ENCODE data around the gene TMOD3.

TMOD3 gene

DNA sequence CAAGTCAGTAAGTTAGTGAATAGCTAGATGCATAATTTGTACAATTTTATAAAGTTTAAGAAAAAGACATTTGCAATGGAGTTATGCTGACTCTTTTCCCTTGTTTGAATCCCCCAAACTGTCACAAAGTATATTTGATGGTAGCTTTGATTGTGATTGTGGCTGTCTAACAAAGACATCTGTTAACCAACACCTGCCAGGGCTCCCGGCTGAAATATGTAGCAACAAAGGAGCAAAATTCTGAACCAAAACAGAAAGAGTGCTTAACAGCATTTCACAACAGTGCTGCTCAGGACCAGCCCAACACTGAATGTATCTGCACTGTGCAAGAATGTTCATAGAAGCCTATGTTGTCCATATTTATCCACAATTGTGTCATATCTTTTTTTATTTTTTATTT is 102.7 kb downstream of the TMOD3 start:
- Histone ChIP-seq H3K4me1 (ENCODE audit: insufficient read depth, insufficient read length) (peaks cover 3% of the 10 kb centered on the region), H3K27me3 (ENCODE audit: insufficient read depth, insufficient read length) (no peaks in the 10 kb centered on the region), H3K9ac (ENCODE audit: insufficient read length, low read depth) (no peak overlapping the region), H3K4me3 (ENCODE audit: insufficient read length, low read depth) (no peak overlapping the region), H3K9me3 (ENCODE audit: insufficient read depth, low read length) (no peaks in the 10 kb centered on the region), H3K36me3 (ENCODE audit: insufficient read depth, insufficient read length, low read length) (peaks cover 3% of the 10 kb centered on the region)
- TF ChIP-seq ZNF274 (IDR thresholded peaks at IDR 0.05; ENCODE audit: low read depth, low read length) = no peak
- no peak for TF ChIP-seq YY1 (IDR thresholded peaks at IDR 0.05; ENCODE audit: insufficient read depth, insufficient read length)
- no peak for TF ChIP-seq SUZ12 (IDR thresholded peaks at IDR 0.05; ENCODE audit: extremely low read depth, insufficient read depth, insufficient read length)
- DNase-seq (ENCODE audit: low read depth, low spot score) = no peak

DNA sequence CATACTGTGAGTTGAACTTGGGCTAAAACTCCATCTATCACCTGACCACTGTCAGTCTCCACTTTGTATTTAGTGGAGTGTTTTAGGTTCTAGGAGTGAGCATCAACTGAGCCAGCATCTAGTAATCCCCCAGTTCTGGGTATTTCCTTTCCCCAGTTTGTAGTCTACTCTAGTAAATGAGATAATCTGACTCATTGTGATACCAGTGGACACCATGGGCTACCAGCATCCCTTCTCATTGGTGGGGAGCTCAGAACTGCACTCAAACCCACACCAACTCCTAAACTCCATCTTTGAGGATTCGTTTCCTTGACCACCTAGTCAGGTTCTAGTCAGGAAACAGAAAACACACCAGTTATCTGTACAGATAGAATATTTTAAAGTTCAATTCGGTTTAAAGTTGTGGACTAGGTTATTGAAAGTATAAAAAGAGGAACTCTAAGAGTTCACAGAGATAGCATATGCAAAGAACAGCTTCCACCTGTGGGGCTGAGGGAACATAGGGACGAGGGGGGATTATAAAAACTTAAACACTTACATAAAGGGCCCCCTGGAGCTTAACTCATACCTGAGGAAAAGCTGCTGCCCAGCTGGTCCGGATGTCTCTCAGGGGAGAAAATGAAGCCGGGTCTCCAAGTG is 106.1 kb downstream of the TMOD3 start:
- DNase-seq (ENCODE audit: low read depth, low spot score) = no peak
- peaks cover 6% of the 10 kb centered on the region for H3K36me3 ChIP-seq (ENCODE audit: insufficient read depth, insufficient read length, low read length)
- peaks cover 2% of the 10 kb centered on the region for H3K4me1 ChIP-seq (ENCODE audit: insufficient read depth, insufficient read length)
- no peaks in the 10 kb centered on the region for H3K9me3 ChIP-seq (ENCODE audit: insufficient read depth, low read length)
- H3K9ac ChIP-seq (ENCODE audit: insufficient read length, low read depth) = no peak overlapping the region
- TF ChIP-seq SUZ12 (IDR thresholded peaks at IDR 0.05; ENCODE audit: extremely low read depth, insufficient read depth, insufficient read length) = no peak
- TF ChIP-seq ZNF274 (IDR thresholded peaks at IDR 0.05; ENCODE audit: low read depth, low read length) = no peak
- TF ChIP-seq YY1 (IDR thresholded peaks at IDR 0.05; ENCODE audit: insufficient read depth, insufficient read length) = no peak
- H3K27me3 ChIP-seq (ENCODE audit: insufficient read depth, insufficient read length) = no peaks in the 10 kb centered on the region
- H3K4me3 ChIP-seq (ENCODE audit: insufficient read length, low read depth) = peak overlapping the region; percentile 11

DNA sequence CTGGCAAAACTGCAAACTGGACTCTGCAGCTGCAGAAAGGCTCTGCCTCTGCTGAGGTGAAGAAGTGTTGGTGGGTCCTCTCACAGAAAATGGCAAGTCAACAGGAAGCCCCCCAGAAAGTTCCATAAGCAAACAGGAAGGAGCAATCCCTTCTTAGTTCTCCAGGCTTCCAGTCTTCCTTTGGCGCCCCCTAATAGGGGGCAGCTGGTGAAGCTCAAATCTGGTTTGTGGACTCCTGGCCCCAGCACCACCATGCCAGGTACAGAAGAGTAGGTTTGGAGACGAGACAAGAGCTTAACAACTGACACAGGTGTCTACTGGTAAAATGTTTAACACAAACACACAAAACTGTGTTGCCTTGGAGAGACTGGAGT is 106.6 kb downstream of the TMOD3 start:
- no peaks in the 10 kb centered on the region for H3K27me3 ChIP-seq (ENCODE audit: insufficient read depth, insufficient read length)
- peak; percentile 8 for DNase-seq (ENCODE audit: low read depth, low spot score)
- no peak overlapping the region for H3K9ac ChIP-seq (ENCODE audit: insufficient read length, low read depth)
- peaks cover 3% of the 10 kb centered on the region for H3K36me3 ChIP-seq (ENCODE audit: insufficient read depth, insufficient read length, low read length)
- no peaks in the 10 kb centered on the region for H3K9me3 ChIP-seq (ENCODE audit: insufficient read depth, low read length)
- H3K4me1 ChIP-seq (ENCODE audit: insufficient read depth, insufficient read length) = no peaks in the 10 kb centered on the region
- H3K4me3 ChIP-seq (ENCODE audit: insufficient read length, low read depth) = peak overlapping the region; percentile 11
- TF ChIP-seq ZNF274 (IDR thresholded peaks at IDR 0.05; ENCODE audit: low read depth, low read length) = no peak
- no peak for TF ChIP-seq YY1 (IDR thresholded peaks at IDR 0.05; ENCODE audit: insufficient read depth, insufficient read length)
- TF ChIP-seq SUZ12 (IDR thresholded peaks at IDR 0.05; ENCODE audit: extremely low read depth, insufficient read depth, insufficient read length) = no peak

DNA sequence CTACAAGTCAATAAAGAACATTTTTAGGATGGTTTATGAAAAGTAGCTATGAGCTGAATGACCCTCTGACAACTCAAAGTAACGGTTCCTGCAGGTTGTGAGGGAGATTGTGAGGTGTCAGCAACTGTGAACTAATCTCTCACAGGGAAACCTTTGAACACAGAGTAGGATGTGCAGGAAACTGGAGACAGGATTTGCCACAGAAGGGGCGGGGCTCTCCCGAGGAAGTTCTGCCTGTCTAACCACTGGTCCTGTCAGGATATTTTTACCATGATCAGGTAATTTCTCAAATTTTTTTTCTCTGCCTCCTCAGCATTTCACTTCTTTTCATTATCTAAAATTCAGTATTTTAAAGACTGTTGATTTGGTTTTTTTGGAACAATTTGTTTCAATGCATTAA is 108.8 kb downstream of the TMOD3 start:
- no peak overlapping the region for H3K9ac ChIP-seq (ENCODE audit: insufficient read length, low read depth)
- H3K4me3 ChIP-seq (ENCODE audit: insufficient read length, low read depth) = no peak overlapping the region
- H3K4me1 ChIP-seq (ENCODE audit: insufficient read depth, insufficient read length) = no peaks in the 10 kb centered on the region
- TF ChIP-seq SUZ12 (IDR thresholded peaks at IDR 0.05; ENCODE audit: extremely low read depth, insufficient read depth, insufficient read length) (no peak), ZNF274 (IDR thresholded peaks at IDR 0.05; ENCODE audit: low read depth, low read length) (no peak), YY1 (IDR thresholded peaks at IDR 0.05; ENCODE audit: insufficient read depth, insufficient read length) (no peak)
- H3K36me3 ChIP-seq (ENCODE audit: insufficient read depth, insufficient read length, low read length) = peaks cover 3% of the 10 kb centered on the region
- DNase-seq (ENCODE audit: low read depth, low spot score) = no peak
- no peaks in the 10 kb centered on the region for H3K27me3 ChIP-seq (ENCODE audit: insufficient read depth, insufficient read length)
- H3K9me3 ChIP-seq (ENCODE audit: insufficient read depth, low read length) = no peaks in the 10 kb centered on the region

- Histone ChIP-seq H3K9ac (ENCODE audit: insufficient read length, low read depth) (no peak overlapping the region), H3K9me3 (ENCODE audit: insufficient read depth, low read length) (no peaks in the 10 kb centered on the region), H3K4me3 (ENCODE audit: insufficient read length, low read depth) (no peak overlapping the region), H3K4me1 (ENCODE audit: insufficient read depth, insufficient read length) (no peaks in the 10 kb centered on the region), H3K27me3 (ENCODE audit: insufficient read depth, insufficient read length) (no peaks in the 10 kb centered on the region), H3K36me3 (ENCODE audit: insufficient read depth, insufficient read length, low read length) (peaks cover 3% of the 10 kb centered on the region)
- DNase-seq (ENCODE audit: low read depth, low spot score) = no peak
- TF ChIP-seq SUZ12 (IDR thresholded peaks at IDR 0.05; ENCODE audit: extremely low read depth, insufficient read depth, insufficient read length) (no peak), YY1 (IDR thresholded peaks at IDR 0.05; ENCODE audit: insufficient read depth, insufficient read length) (no peak), ZNF274 (IDR thresholded peaks at IDR 0.05; ENCODE audit: low read depth, low read length) (no peak)
Measured at GRCh38 chr15:51939216-51939615, 109.8 kb downstream of the TMOD3 start.

DNA sequence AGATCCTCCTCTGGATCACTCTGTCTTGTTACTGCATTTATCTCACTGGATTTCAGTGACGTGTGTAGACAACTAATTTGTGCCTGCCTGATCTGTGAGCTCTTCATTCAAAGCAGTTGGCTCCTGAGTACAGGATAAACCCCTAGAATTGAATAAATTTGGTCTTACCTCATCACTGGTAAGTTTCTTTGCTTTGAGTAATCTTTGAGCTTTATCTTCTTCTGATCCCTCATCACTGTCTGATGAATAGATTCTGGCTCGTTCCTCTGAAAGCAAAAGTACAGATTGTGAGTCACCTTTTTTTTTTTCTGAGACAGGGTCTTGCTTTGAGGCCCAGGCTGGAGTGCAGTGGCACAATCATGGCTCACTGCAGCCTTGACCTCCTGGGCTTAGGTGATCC is 117.7 kb downstream of the TMOD3 start:
- Histone ChIP-seq H3K9ac (ENCODE audit: insufficient read length, low read depth) (no peak overlapping the region), H3K27me3 (ENCODE audit: insufficient read depth, insufficient read length) (no peaks in the 10 kb centered on the region), H3K4me3 (ENCODE audit: insufficient read length, low read depth) (no peak overlapping the region), H3K4me1 (ENCODE audit: insufficient read depth, insufficient read length) (no peaks in the 10 kb centered on the region), H3K36me3 (ENCODE audit: insufficient read depth, insufficient read length, low read length) (peaks cover 35% of the 10 kb centered on the region), H3K9me3 (ENCODE audit: insufficient read depth, low read length) (no peaks in the 10 kb centered on the region)
- no peak for TF ChIP-seq ZNF274 (IDR thresholded peaks at IDR 0.05; ENCODE audit: low read depth, low read length)
- no peak for TF ChIP-seq YY1 (IDR thresholded peaks at IDR 0.05; ENCODE audit: insufficient read depth, insufficient read length)
- no peak for TF ChIP-seq SUZ12 (IDR thresholded peaks at IDR 0.05; ENCODE audit: extremely low read depth, insufficient read depth, insufficient read length)
- DNase-seq (ENCODE audit: low read depth, low spot score) = no peak

DNA sequence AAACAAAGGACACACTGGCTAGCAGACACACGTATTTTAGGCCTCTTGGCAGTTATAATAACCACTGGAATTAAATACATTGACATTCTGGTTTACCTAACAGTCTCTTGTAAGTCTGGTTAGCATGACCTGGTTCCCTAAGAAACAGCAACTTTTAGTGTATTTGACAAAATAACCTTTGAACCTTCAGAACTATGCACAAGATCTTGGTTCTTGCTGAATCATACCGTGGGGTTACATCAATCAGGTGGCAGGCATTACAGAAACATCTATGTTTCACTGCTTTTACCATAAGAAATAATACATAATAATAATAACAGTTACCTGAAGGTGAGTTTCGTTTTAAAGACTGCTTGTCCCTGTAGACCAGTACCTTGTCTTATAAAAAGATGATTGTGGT is 123.4 kb downstream of the TMOD3 start:
- no peaks in the 10 kb centered on the region for H3K4me1 ChIP-seq (ENCODE audit: insufficient read depth, insufficient read length)
- no peaks in the 10 kb centered on the region for H3K9me3 ChIP-seq (ENCODE audit: insufficient read depth, low read length)
- no peak for TF ChIP-seq YY1 (IDR thresholded peaks at IDR 0.05; ENCODE audit: insufficient read depth, insufficient read length)
- no peak for TF ChIP-seq ZNF274 (IDR thresholded peaks at IDR 0.05; ENCODE audit: low read depth, low read length)
- no peak for TF ChIP-seq SUZ12 (IDR thresholded peaks at IDR 0.05; ENCODE audit: extremely low read depth, insufficient read depth, insufficient read length)
- H3K36me3 ChIP-seq (ENCODE audit: insufficient read depth, insufficient read length, low read length) = peaks cover 30% of the 10 kb centered on the region
- no peak for DNase-seq (ENCODE audit: low read depth, low spot score)
- H3K9ac ChIP-seq (ENCODE audit: insufficient read length, low read depth) = no peak overlapping the region
- H3K27me3 ChIP-seq (ENCODE audit: insufficient read depth, insufficient read length) = no peaks in the 10 kb centered on the region
- no peak overlapping the region for H3K4me3 ChIP-seq (ENCODE audit: insufficient read length, low read depth)

Data from NT2/D1 (cell line).